ENCODE data around the gene ANKRD37.

ANKRD37 gene

DNA sequence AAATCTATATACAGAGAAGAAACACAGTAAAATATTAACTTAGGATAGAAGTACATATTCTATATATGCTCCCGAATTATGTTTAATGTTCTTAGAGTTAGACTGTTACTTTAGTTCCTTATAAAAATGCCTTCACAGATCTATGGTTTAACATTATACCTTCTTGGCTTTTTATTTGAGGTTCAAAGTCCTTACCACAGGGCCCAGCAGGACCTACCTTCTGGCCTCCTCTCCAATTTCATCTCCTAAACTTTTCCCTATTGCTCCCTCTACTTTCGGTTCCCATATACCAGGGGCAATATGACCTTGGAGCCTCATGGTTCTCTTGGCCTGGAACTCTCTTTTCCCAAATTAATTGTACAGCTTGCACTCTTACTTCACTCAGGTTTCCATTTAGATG is 11.8 kb downstream of the ANKRD37 start:
- no peak for ATAC-seq
- no peak for TF ChIP-seq BACH2 (CRISPR knock-in tag; IDR thresholded peaks at IDR 0.05; ENCODE audit: borderline replicate concordance)

GRCh38 chr4:185411849-185412248 is 15.2 kb downstream of the ANKRD37 start:
- no peak for ATAC-seq
- TF ChIP-seq PPARA (CRISPR knock-in tag; IDR thresholded peaks at IDR 0.05; ENCODE audit: borderline replicate concordance) (no peak), PATZ1 (CRISPR knock-in tag; IDR thresholded peaks at IDR 0.05; ENCODE audit: borderline replicate concordance) (no peak), CSRNP3 (CRISPR knock-in tag; IDR thresholded peaks at IDR 0.05) (no peak), GLIS3 (CRISPR knock-in tag; IDR thresholded peaks at IDR 0.05) (no peak), ARNTL (CRISPR knock-in tag; IDR thresholded peaks at IDR 0.05; ENCODE audit: borderline replicate concordance, low read depth) (no peak), ZC3H10 (CRISPR knock-in tag; IDR thresholded peaks at IDR 0.05) (no peak), ZNF565 (CRISPR knock-in tag; conservative IDR thresholded peaks at IDR 0.05; ENCODE audit: low read depth) (no peak), TCF4 (CRISPR knock-in tag; IDR thresholded peaks at IDR 0.05; ENCODE audit: borderline replicate concordance) (no peak), POU6F1 (CRISPR knock-in tag; IDR thresholded peaks at IDR 0.05; ENCODE audit: borderline replicate concordance, low read depth) (no peak), ZFP30 (CRISPR knock-in tag; IDR thresholded peaks at IDR 0.05) (no peak), CSDC2 (CRISPR knock-in tag; IDR thresholded peaks at IDR 0.05) (no peak), OSR1 (CRISPR knock-in tag; IDR thresholded peaks at IDR 0.05) (no peak), ISL1 (CRISPR knock-in tag; IDR thresholded peaks at IDR 0.05) (no peak)
- TF ChIP-seq, protein P1, sequence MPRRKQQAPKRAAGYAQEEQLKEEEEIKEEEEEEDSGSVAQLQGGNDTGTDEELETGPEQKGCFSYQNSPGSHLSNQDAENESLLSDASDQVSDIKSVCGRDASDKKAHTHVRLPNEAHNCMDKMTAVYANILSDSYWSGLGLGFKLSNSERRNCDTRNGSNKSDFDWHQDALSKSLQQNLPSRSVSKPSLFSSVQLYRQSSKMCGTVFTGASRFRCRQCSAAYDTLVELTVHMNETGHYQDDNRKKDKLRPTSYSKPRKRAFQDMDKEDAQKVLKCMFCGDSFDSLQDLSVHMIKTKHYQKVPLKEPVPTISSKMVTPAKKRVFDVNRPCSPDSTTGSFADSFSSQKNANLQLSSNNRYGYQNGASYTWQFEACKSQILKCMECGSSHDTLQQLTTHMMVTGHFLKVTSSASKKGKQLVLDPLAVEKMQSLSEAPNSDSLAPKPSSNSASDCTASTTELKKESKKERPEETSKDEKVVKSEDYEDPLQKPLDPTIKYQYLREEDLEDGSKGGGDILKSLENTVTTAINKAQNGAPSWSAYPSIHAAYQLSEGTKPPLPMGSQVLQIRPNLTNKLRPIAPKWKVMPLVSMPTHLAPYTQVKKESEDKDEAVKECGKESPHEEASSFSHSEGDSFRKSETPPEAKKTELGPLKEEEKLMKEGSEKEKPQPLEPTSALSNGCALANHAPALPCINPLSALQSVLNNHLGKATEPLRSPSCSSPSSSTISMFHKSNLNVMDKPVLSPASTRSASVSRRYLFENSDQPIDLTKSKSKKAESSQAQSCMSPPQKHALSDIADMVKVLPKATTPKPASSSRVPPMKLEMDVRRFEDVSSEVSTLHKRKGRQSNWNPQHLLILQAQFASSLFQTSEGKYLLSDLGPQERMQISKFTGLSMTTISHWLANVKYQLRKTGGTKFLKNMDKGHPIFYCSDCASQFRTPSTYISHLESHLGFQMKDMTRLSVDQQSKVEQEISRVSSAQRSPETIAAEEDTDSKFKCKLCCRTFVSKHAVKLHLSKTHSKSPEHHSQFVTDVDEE (CRISPR knock-in tag; IDR thresholded peaks at IDR 0.05) = no peak

GRCh38 chr4:185412412-185412811 is 15.8 kb downstream of the ANKRD37 start:
- ATAC-seq = no peak
- TF ChIP-seq CSRNP3 (CRISPR knock-in tag; IDR thresholded peaks at IDR 0.05) = no peak
- no peak for TF ChIP-seq CSDC2 (CRISPR knock-in tag; IDR thresholded peaks at IDR 0.05)
- TF ChIP-seq ZFP3 (CRISPR knock-in tag; IDR thresholded peaks at IDR 0.05) = no peak
- TF ChIP-seq TCF4 (CRISPR knock-in tag; IDR thresholded peaks at IDR 0.05; ENCODE audit: borderline replicate concordance) = no peak
- TF ChIP-seq ZNF565 (CRISPR knock-in tag; conservative IDR thresholded peaks at IDR 0.05; ENCODE audit: low read depth) = no peak
- no peak for TF ChIP-seq ZNF8 (CRISPR knock-in tag; IDR thresholded peaks at IDR 0.05)
- TF ChIP-seq POU6F1 (CRISPR knock-in tag; IDR thresholded peaks at IDR 0.05; ENCODE audit: borderline replicate concordance, low read depth) = no peak
- no peak for TF ChIP-seq PATZ1 (CRISPR knock-in tag; IDR thresholded peaks at IDR 0.05; ENCODE audit: borderline replicate concordance)
- TF ChIP-seq PPARA (CRISPR knock-in tag; IDR thresholded peaks at IDR 0.05; ENCODE audit: borderline replicate concordance) = no peak
- no peak for TF ChIP-seq TOX (CRISPR knock-in tag; IDR thresholded peaks at IDR 0.05; ENCODE audit: borderline replicate concordance)
- no peak for TF ChIP-seq ISL1 (CRISPR knock-in tag; IDR thresholded peaks at IDR 0.05)
- TF ChIP-seq ZC3H10 (CRISPR knock-in tag; IDR thresholded peaks at IDR 0.05) = no peak
- TF ChIP-seq RARB (CRISPR knock-in tag; IDR thresholded peaks at IDR 0.05) = no peak
- TF ChIP-seq ZFP30 (CRISPR knock-in tag; IDR thresholded peaks at IDR 0.05) = no peak
- TF ChIP-seq GLIS3 (CRISPR knock-in tag; IDR thresholded peaks at IDR 0.05) = no peak
- TF ChIP-seq, protein P1 (CRISPR knock-in tag; IDR thresholded peaks at IDR 0.05) = no peak
- no peak for TF ChIP-seq ARNTL (CRISPR knock-in tag; IDR thresholded peaks at IDR 0.05; ENCODE audit: borderline replicate concordance, low read depth)
- TF ChIP-seq BACH2 (CRISPR knock-in tag; IDR thresholded peaks at IDR 0.05; ENCODE audit: borderline replicate concordance) = no peak
